NCI-H146 treated with DMSO at 0.1 percent for 48 hours (cell line): ENCODE results near the gene ZDHHC22.

Experiments used
- DNase-seq: peaks from one replicate; lab custom pipeline; 2025; ENCODE audit not compliant: unreplicated experiment; lab: John Stamatoyannopoulos, UW

ZDHHC22 gene

GRCh38 chr14:77085538-77085937 lies 56.1 kb downstream of the ZDHHC22 start:
- no peak for DNase-seq

- no peak for DNase-seq
Observed at GRCh38 chr14:77084985-77085384, 56.6 kb downstream of the ZDHHC22 start.

- no peak for DNase-seq
Observed at GRCh38 chr14:77083082-77083481, 58.5 kb downstream of the ZDHHC22 start.

- DNase-seq = no peak
Observed at GRCh38 chr14:77082356-77082755, 59.2 kb downstream of the ZDHHC22 start.
